HG02571 (cell line): ENCODE results near the gene KCTD15.
A peak's percentile ranks its signal among the peaks of the same experiment; 100 is the strongest.

Source experiments
- ATAC-seq: cut with Tn5 transposase; IDR thresholded peaks from one replicate; pipeline ENCODE4 v1.9.1; 2021; ENCODE audit warnings: mild to moderate bottlenecking, moderate library complexity; ENCODE audit not compliant: unreplicated experiment

KCTD15 gene

DNA sequence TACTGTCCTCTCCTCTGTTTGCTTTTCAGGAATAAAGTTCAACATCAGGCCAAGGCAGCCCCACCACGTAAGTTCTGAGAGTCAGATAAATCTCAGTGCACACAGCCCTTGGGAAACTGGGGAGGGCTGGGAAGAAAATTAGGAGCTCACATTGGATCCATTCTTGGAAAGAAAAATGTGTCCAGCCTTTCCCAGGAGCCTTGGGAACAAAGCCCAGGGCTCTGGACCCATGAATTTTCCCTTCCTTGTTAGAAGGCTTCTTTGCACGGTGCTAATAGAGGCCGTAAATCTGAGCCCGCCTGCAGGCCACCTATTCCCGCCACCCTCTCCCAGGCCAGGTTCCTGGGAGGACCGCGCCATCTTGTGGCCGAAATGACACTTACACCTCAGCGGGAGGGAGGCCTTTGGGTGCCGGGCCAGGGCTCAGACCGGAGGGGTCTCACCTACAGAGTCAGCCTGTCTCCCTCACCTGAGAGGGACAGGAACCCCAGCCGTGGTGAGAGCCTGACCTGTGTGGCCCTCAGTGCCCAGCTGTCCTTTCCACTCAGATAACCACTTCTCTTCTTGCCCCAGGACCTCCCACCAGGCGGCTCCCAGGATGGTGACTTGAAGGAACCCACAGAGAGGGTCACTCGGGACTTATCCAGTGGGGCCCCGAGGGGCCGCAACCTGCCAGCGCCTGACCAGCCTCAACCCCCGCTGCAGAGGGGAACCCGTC is 25.1 kb upstream of the KCTD15 start:
- no peak for ATAC-seq

DNA sequence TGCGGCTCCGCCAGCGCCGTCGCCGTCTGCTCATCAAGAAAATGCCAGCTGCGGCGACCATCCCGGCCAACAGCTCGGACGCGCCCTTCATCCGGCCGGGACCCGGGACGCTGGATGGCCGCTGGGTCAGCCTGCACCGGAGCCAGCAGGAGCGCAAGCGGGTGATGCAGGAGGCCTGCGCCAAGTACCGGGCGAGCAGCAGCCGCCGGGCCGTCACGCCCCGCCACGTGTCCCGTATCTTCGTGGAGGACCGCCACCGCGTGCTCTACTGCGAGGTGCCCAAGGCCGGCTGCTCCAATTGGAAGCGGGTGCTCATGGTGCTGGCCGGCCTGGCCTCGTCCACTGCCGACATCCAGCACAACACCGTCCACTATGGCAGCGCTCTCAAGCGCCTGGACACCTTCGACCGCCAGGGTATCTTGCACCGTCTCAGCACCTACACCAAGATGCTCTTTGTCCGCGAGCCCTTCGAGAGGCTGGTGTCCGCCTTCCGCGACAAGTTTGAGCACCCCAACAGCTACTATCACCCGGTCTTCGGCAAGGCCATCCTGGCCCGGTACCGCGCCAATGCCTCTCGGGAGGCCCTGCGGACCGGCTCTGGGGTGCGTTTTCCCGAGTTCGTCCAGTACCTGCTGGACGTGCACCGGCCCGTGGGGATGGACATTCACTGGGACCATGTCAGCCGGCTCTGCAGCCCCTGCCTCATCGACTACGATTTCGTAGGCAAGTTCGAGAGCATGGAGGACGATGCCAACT is 24.4 kb upstream of the KCTD15 start:
- no peak for ATAC-seq

DNA sequence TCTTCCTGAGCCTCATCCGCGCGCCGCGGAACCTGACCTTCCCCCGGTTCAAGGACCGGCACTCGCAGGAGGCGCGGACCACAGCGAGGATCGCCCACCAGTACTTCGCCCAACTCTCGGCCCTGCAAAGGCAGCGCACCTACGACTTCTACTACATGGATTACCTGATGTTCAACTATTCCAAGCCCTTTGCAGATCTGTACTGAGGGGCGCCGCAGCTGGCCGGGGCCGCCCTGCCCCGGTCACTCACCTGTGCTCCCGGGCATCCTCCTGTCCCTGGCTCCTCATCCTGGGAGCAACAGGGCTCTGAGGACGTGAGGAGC is 23.9 kb upstream of the KCTD15 start:
- no peak for ATAC-seq

DNA sequence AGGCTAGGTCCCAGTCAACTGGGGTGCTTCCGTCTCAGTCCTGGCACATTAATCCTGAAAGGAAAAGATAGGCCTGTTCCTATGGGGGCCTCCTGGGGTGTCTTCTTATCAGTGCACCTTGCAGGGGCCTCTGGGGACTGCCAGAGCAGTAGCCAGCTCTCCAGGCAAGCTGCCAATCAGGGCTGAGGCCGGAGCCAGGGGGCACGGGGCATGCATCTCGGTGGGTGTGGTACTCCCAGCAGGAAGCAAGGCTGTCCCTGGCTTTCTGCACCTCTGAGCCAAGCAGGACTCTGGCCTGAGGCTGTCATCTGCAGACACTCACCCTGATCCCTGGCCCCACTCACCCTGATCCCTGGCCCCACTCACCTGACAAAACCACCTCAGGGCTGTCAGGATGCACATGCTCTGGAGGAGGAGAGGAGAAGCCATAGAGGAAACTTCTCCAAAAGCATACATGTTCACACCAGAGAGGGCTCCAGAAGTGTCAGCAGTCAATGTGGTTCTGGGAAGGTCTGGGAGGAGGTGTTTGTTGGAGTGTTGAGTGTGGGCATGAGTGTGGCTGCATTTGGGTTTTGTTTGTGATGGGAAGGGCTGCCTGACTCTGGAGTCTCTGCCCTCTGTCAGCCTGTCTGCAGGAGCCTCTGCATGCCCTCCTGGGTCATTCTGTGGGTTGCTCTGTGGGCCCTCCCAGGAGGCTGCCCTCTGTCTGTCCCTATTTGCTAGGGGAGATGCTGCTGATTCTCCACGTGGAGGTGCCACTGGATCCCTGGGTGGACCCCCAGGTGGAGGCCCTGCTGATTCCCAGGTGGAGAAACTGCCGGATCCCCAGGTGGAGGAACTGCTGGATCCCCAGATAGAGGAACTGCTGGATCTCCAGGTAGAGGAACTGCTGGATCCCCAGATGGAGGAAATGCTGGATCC is 22.7 kb upstream of the KCTD15 start:
- ATAC-seq = no peak

DNA sequence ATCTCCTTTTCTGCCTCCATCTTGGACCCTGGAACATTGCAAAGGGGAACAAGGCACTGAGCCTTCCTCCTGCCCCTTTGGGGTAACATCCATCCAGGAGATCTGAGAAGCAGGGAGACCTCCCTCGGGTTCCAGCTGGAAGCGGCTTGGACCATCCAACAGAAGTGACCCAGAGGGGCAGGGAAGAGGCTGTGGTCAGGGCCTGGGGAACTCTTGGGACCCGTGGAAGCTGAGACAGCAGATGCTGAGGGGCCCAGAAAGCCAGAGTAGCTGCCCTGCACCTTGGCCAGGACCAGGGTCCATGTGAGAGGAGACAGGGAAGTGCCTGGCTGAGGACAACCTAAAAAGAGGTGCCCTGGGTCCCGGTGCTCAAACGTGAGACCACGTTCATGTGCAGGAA is 21.9 kb upstream of the KCTD15 start:
- no peak for ATAC-seq

DNA sequence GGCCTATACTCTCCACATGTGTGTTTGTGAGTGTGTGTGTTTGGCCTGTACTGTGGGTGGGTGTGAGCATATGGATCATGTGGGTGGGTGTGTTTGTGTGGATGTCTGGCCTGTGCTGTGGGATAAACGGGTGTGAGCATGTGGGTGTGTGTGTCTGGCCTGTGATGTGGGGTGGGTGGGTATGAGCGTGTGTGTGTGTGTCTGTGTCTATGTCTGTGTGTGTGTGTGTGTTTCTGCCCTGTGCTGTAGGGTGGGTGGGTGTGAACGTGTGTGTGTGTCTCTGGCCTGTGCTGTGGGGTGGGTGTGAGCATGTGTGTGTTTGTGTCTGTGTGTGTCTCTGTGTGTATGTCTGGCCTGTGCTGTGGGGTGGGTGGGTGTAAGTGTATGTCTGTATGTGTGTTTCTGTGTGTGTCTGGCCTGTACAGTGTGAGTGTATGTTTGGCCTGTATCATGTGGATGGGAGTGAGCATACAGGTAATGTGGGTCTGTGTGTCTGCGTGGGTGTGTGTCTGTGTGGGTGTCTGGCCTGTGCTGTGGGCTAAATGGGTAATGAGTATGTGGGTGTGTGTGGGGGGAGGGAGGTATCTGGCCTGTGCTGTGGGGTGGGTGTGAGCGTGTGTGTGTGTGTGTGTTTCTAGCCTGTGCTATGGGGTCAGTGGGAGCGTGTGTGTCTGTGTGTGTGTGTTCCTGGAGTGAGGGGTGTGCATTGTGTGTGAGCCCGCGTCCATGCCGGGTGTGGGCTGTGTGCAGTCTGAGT is 20.8 kb upstream of the KCTD15 start:
- no peak for ATAC-seq

DNA sequence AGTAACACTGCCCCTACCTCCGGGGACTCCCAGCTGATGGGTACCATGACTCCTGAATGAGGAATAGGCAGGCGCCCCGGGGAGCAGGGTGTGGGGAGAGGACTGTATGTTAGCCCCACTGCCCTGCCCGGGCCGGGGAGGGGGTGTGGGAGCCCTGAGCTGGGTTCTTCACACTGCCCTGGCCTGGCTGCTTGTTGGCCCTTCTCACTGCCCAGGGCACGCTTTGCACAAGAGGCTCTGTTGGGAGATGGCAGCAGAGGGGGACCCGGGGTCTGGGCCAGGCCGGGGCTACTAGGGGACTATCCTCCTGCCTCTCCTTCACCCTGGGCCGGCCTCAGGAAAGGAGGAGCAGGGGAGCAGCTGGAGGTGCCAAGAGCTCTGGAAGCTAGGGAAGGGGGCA is 19.3 kb upstream of the KCTD15 start:
- ATAC-seq = no peak

DNA sequence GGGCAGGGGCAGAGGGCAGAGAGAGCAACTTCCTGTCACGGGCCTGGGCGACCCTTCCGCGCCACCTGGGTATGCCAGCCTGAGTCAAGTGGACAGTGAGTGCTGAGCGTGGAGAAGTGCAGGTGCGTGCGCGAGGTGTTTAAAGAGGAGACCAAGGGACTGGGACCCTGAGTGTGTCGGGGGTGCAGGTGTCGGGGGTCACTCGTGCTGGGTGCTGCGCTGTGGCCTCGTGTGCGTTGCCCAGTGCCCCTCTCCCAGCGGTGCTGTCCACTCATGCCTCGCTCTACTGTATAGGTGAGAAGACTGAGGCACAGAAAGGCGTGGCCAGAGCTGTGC is 18.9 kb upstream of the KCTD15 start:
- no peak for ATAC-seq

DNA sequence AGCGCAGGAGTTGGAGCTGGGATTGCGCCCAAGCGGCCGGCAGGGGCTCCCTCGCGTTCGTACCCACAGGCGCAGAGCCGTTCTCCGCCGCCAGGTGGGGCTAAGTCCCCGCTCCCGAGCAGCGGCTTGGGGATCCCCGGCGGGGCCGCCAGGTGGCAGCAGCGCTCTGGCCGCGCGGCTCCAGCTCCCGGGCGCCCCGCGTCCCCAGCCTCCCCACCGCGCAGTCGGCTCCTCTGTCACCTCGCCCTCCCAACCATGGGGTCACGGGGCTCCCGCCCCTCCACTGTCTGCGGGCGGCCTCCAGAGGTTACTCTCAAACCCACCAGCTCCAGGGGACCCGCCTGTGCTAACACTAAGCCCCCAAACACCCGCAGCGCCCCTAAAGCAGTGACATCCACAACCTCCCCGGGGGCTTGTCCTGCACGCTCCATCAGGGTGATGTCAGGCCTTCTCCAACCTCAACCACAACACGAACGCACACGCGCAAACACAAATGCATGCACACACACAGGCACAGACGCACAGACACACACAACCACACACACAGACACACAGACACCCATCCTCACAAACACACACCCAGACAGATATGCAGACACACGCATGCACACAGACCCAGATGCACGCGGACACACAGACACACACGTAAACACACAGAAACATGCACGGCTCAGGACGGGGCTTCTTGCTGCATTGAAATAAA is 18.4 kb upstream of the KCTD15 start:
- ATAC-seq = peak; percentile 57

DNA sequence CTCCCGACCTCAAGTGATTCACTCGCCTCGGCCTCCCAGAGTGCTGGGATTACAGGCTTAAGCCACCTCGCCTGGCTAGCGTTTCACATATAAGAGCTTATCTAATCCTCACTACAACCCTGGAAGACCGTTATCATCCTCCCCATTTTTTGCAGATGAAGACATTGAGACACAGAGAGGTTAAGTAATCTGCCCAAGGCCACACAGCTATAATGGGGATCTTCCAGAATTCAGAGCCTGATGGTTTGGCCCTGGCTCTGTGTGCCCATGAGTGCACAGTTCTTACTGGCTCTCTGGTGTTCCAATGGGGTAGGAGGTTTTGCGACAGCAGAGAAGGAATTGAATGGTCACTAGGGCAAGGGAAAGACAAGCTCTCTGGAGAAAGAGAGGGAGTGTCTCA is 16.8 kb upstream of the KCTD15 start:
- no peak for ATAC-seq

DNA sequence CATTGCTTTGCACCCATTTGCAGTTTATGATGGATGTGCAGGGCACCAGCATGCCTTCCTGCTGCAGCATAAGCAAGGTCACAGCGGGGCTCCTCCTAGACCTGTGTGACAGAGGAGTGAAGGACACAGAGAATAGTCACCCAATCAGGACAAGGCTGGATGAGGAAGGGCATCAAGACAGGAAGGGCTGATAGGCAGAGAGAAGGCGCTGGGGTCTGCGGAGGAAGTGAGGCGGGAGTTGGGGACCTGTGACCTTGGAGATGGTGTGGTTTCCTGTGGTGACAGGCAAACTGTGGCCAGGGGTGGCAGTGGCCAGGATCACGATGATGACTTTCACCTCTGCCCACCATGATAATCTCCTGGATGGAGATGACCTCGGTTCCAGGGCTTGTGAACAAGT is 16.4 kb upstream of the KCTD15 start:
- ATAC-seq = no peak

DNA sequence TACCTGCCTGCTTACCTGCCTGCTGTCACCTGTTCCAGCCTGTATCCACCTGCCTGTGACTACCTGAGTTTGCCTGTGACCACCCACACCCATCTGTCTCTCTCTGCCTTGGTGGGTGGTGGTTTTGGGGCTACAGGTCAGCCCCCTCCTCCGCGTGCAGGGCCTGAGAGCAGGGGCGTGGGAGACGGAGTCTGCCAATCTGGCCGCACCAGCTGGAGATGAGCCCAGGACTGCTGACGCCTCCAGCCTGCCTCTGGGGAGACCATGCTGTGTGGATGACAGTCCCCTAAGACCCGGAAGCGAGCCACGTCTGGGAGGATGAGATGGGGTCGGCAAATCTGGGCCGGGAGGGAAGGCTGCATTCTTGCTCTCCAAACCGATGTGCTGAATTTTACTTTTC is 15.9 kb upstream of the KCTD15 start:
- no peak for ATAC-seq

DNA sequence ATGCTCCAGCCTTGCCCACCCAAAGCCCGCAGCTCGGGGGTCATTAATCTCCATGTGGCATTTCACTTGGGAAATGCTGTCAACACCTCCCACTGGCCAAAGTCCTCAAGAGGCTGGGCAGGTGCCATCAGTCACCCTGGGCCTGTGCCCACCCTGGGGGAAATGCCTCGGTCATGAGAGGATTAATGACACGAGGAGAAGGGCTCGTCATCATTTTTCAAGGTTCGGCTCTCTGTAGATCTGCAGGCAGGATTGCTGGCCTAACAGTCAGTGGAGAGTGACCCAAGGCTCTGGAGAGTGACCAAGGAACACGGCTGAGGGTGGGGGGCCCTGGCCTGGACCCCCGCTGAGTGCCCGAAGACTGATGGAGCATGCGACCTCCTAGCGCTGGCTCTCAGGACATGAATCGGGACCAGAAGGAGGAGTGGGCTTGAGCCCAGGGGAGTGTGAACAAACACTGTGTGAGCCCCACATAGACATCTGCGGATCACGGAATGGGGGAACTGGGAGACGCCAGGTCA is 15.2 kb upstream of the KCTD15 start:
- no peak for ATAC-seq

DNA sequence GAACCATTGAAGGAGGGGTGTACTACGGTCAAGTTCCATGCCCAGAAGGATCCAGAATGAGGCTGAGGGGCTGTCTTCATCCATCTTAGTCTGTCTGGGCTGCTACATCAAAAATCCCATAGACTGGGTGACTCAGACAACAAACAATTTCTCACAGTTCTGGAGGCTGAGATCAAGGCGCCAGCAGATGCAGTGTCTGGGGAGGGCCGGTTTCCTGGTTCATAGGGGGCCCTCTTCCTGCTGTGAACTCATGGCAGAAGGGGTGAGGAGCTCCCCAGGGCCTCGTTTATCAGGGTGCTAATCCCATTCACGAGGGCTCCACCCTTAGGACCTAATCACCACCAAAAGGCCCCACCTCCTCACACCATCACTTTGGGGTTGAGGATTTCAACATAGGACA is 14.7 kb upstream of the KCTD15 start:
- no peak for ATAC-seq

DNA sequence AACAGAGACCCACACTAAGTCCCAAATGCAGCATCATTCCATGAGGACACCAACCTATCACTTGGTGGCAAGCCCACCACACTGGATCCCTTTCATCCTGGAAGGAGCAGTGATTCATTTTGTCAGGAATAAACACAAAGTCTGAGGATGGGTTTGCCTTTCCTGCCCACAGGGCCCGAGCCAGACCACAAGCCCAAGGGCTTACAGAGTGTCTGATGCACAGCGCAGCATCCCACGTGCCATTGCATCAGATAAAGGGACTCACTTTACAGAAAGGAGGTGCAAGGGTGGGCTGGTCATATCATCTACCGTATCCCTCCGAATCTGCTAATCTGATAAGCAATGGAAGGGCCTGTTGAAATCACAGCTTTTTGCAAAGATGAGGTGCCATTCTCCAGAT is 12.2 kb upstream of the KCTD15 start:
- ATAC-seq = no peak

DNA sequence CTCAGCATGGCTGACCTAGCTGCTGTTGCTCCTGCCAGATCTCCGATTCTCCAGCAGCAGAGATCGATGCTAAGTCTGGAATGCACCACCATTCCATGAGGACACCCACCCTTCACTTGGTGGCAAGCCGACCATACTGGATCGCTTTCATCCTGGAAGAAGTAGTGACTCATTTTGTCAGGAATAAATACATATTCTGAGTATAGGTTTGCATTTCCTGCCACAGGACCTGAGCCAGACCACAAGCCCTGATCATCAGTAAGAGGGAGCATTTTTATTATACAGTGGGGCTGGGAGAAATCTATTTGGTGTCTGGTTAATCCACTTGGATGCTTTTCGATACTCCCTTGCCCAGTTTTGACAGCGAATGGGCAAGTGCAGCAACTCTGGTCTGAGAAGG is 10.9 kb upstream of the KCTD15 start:
- no peak for ATAC-seq

DNA sequence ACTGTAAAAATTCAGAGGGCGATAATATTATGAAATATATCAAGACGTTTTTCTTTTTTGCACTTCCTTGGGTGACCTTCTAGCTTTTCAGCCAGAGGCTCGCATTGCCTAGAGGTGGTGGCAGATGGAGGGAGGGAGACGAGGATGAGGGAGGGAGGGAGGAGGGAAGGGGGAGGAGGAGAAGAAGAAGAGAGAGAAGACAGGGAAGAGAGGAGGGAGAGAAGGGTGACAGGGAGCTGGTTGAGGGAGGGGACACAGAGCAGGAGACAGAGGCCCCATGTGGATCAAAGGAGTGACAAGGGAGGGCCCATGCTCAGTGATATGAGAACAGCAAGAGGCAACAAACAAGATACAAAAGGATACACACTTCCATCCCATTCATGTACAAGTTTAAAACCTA is 8.0 kb upstream of the KCTD15 start:
- ATAC-seq = no peak

DNA sequence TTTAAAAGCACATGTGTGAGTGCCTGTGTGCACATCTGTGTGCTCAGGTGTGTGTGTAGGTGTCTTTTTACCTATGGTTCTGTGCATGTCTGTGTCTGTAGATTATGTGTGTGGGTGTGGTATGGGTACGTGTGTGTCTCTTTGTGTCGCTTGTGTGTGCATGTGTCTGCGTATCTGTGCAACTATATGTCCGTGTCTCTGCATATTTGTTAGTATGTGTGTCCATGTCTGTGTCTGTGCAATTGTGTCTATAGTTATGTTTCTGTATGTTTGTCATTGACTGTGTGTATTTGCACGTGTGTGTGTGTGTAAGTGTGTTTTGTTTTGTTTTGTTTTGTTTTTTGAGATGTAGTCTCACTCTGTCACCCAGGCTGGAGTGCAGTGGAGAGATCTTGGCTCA is 7.3 kb upstream of the KCTD15 start:
- no peak for ATAC-seq

DNA sequence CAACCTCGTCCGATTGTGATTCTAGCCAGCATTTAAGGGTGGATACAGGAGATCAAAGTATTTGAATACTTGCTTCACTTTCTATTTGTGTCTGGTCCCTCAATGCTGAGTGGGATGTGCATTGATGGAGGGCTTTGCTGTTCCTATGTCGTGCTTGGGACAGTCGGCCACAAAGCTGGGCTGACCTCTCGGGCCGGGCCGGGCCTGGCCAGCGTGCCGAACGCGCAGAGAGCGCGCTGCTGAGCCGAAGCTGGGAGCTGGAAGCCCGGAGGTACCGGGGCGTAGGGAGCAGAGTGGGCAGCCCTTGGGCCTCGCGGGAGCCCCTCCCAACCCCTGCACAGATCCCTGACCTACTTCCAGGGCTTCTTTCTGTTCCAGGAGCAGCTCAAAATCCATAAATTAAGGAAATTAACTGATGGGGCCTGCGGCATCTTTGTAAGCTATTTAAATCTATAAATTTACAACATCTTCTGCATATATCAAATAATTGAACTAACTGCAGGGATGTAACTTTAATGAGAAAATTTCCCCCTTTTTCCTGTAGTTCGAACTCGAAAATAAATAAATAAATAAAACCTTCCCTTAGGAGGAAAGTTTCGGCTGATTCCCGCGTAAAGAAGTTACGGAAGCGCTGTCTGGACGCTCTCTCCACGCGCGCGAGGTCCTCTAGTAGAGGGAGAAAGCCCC is 1.8 kb upstream of the KCTD15 start:
- no peak for ATAC-seq
